ENCODE measurements around the gene RAPGEF4. TPM values are rescaled to one million over a fixed set of nuclear protein-coding genes. Genes with fewer than 3 reads are reported as not detected.

RAPGEF4 gene
- total and polyA plus RNA-seq, 2 of the 8 experiments (the other 6 are each of a cell fraction or from before 2014, with no cell fraction given) = 1.2 to 2.6 TPM

DNA sequence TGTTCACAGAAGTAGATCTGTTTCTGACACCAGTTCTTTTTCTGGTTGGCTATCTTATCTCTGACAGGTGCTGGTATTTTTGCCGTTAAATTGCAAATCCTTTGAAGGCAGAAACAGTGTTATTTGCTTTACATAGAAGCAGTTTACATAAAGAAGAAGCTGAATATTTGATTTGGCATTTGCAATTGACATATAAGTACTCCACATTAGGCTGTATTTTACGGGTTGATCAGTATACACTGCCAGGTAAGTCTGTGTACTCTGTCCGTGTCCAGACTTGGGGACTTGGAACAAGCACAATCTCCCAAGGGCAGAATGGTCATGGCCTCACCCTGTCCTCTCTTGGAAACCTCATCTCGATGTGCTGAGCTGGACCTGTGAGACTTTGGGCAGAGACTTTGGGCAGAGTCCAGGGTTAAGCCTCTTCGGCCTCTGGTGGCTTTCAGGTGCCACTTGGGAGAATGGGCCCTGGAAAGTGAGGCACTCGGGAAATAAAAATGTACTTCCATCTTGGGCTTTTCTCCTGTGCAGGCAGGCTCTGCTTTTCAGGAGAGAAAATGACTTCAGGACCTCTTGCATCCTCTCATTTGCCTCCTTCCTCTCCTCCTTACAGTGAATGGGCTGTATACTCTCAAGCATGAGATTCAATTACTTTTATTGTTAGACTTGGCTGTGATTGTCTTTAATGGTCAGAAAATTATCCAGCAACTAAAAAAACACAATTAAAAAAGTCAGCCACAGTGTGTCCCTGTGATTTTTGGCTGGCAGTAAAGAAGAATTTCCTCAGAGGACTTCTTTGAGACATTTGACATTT, 108.5 kb downstream of the RAPGEF4 start:
- no peaks in the 10 kb centered on the region for H3K4me1 ChIP-seq (replicated peaks in 1 of 4; ENCODE audit: control insufficient read depth in 3 of 4, insufficient read depth in 4 of 4, low read length in 3 of 4)
- CTCF ChIA-PET (ENCODE audit: partially characterized antibody) = interaction anchor here (0.9 to 1.8 kb wide), 2 partner anchors 9 to 89 kb away, joined by 3 to 6 read pairs; no protein-coding TSS in a partner anchor
- 91% methylated on average over 6 of the region's 6 CpGs; no CpG with 5 or more reads in 1 of the 2 experiments for WGBS, 2 experiments (ENCODE audit: extremely low coverage in 1 of 2, insufficient coverage in 1 of 2, insufficient read length in 1 of 2, insufficient replicate concordance in 2 of 2, low coverage in 1 of 2, low lambda C conversion rate in 2 of 2, missing lambda C conversion rate in 1 of 2)
- TF ChIP-seq TBP (IDR thresholded peaks at IDR 0.05; ENCODE audit: low read depth, low read length) = no peak
- no peak for TF ChIP-seq TAF7 (optimal IDR thresholded peaks at IDR 0.05; ENCODE audit: borderline replicate concordance, low read depth, low read length)
- TF ChIP-seq BCL11A (IDR thresholded peaks at IDR 0.05; ENCODE audit: low read depth in 2 of 2, low read length in 2 of 2) = no peak
- no peak for TF ChIP-seq TEAD4 (IDR thresholded peaks at IDR 0.05; ENCODE audit: low read depth, low read length)
- TF ChIP-seq ASH2L (IDR thresholded peaks at IDR 0.05; ENCODE audit: low read length) = no peak
- no peak for TF ChIP-seq JUND (IDR thresholded peaks at IDR 0.05; ENCODE audit: low read length)
- no peak for TF ChIP-seq SIN3A (conservative IDR thresholded peaks at IDR 0.05 in 1 of 2, IDR thresholded peaks at IDR 0.05 in 1 of 2; ENCODE audit: low read depth in 1 of 2, low read length in 2 of 2)
- no peak for TF ChIP-seq KDM1A (IDR thresholded peaks at IDR 0.05; ENCODE audit: borderline replicate concordance, low read length)
- TF ChIP-seq, protein P1, sequence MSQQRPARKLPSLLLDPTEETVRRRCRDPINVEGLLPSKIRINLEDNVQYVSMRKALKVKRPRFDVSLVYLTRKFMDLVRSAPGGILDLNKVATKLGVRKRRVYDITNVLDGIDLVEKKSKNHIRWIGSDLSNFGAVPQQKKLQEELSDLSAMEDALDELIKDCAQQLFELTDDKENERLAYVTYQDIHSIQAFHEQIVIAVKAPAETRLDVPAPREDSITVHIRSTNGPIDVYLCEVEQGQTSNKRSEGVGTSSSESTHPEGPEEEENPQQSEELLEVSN (IDR thresholded peaks at IDR 0.05) = no peak
- no peak for TF ChIP-seq SP1 (IDR thresholded peaks at IDR 0.05; ENCODE audit: low read depth, low read length)
- no peak for TF ChIP-seq HDAC2 (IDR thresholded peaks at IDR 0.05; ENCODE audit: borderline replicate concordance in 1 of 2, low read depth in 2 of 2, low read length in 2 of 2)
- no peak for TF ChIP-seq SIRT6 (IDR thresholded peaks at IDR 0.05; ENCODE audit: low read length)

More for the DNA sequence above, 108.5 kb downstream of the RAPGEF4 start:
- no peak overlapping the region for H3K27ac ChIP-seq (ENCODE audit: low read depth, low read length)
- no peak overlapping the region for H2BK120ac ChIP-seq (replicated peaks; ENCODE audit: low read depth, low read length)
- no peaks in the 10 kb centered on the region for H3K27me3 ChIP-seq (replicated peaks in 1 of 4; ENCODE audit: control insufficient read depth in 3 of 4, extremely low read depth in 1 of 4, insufficient read depth in 3 of 4, low read length in 3 of 4)
- H2AK5ac ChIP-seq (ENCODE audit: low read depth, low read length) = no peak overlapping the region
- H4K5ac ChIP-seq (ENCODE audit: insufficient read length, low read depth, low read length) = no peak overlapping the region
- H3K36me3 ChIP-seq (ENCODE audit: control insufficient read depth in 2 of 4, insufficient read depth in 4 of 4, low read length in 3 of 4) = no peaks in the 10 kb centered on the region
- H4K91ac ChIP-seq (replicated peaks; ENCODE audit: insufficient read length, low read length) = no peak overlapping the region
- DNase-seq (ENCODE audit: low read depth in 1 of 2, low spot score in 2 of 2) (no peak), FAIRE-seq (no peak)
- no peak overlapping the region for H3K9ac ChIP-seq (replicated peaks in 1 of 4; ENCODE audit: extremely low read depth in 1 of 4, low read depth in 3 of 4, low read length in 3 of 4)
- no peaks in the 10 kb centered on the region for H3K9me3 ChIP-seq (ENCODE audit: insufficient read depth in 2 of 2, low read depth in 1 of 2, low read length in 1 of 2)
- no peaks in the 10 kb centered on the region for H3K79me2 ChIP-seq (ENCODE audit: control insufficient read depth in 1 of 2, insufficient read depth in 2 of 2, low read length in 2 of 2)
- no peak overlapping the region for H3K14ac ChIP-seq (ENCODE audit: insufficient read length)
- H3K4me2 ChIP-seq (ENCODE audit: insufficient read depth in 1 of 2, low read depth in 2 of 2, low read length in 2 of 2) = no peak overlapping the region
- no peak overlapping the region for H2AFZ ChIP-seq (ENCODE audit: low read length)
- no peak overlapping the region for H2BK12ac ChIP-seq (ENCODE audit: low read depth, low read length)
- POLR2A ChIA-PET (ENCODE audit: partially characterized antibody) = interaction anchor here (0.7 kb wide), 1 partner anchor 1030 kb away, joined by 3 read pairs; no protein-coding TSS in a partner anchor
- no peak overlapping the region for H3K18ac ChIP-seq (ENCODE audit: extremely low read depth, low read length)
- H3K56ac ChIP-seq (replicated peaks; ENCODE audit: insufficient read length, low read depth, low read length) = no peak overlapping the region
- no peaks in the 10 kb centered on the region for H3K79me1 ChIP-seq (ENCODE audit: low read depth, low read length)
- H2BK15ac ChIP-seq (ENCODE audit: low read length) = no peak overlapping the region
- no peak overlapping the region for H4K8ac ChIP-seq (ENCODE audit: extremely low read depth, insufficient read depth, low read length)
- H2BK5ac ChIP-seq (ENCODE audit: low read depth, low read length) = no peak overlapping the region
- no peak overlapping the region for H3K4ac ChIP-seq (replicated peaks; ENCODE audit: insufficient read length, low read depth, low read length)
- no peak overlapping the region for H3K23ac ChIP-seq (ENCODE audit: insufficient read length)
- H2BK20ac ChIP-seq (ENCODE audit: low read length) = no peak overlapping the region
- H3K23me2 ChIP-seq (ENCODE audit: low read depth, low read length) = no peaks in the 10 kb centered on the region; the same call in 1 of the 2 replicates
- H3K4me3 ChIP-seq (ENCODE audit: extremely low read depth in 1 of 4, insufficient read depth in 2 of 4, low read depth in 3 of 4, low read length in 4 of 4) = no peak overlapping the region
- no peaks in the 10 kb centered on the region for H4K20me1 ChIP-seq (replicated peaks in 1 of 2; ENCODE audit: control insufficient read depth in 1 of 2, insufficient read depth in 2 of 2, low read length in 2 of 2)

Measured in H1 (cell line).